Left lung (tissue), 10 donors: ENCODE measurements around the gene MYO18A. TPM values are rescaled to one million over a fixed set of nuclear protein-coding genes. Genes with fewer than 3 reads are reported as not detected.

Experiments
- ATAC-seq: fragments of 200-7000 bp; cut with Tn5 transposase; one replicate; pipeline ENCODE4 v1.9.1; 2020; ENCODE audit warnings: moderate library complexity
- DNase-seq, 4 donors: peaks; one replicate each; pipeline ENCODE4 v3.0.0-alpha.2; 2013 to 2020
- H3K27ac ChIP-seq, 2 donors: fragments of 200-600 bp; sonication (generic) in 1 of 2; one replicate each; pipeline versions ENCODE4 v1.5.0 to v1.8.0; 2020 to 2021
- H3K27me3 ChIP-seq, 2 donors: fragments of 200-600 bp; sonication (generic) in 1 of 2; one replicate each; pipeline versions ENCODE4 v1.5.0 to v1.8.0; 2020 to 2021
- H3K36me3 ChIP-seq, 2 donors: fragments of 200-600 bp; sonication (generic) in 1 of 2; one replicate each; pipeline versions ENCODE4 v1.5.0 to v1.8.0; 2020 to 2021
- H3K4me1 ChIP-seq, 2 donors: fragments of 200-600 bp; one replicate each; pipeline ENCODE4 v1.8.0; 2021
- H3K4me3 ChIP-seq, 2 donors: fragments of 200-600 bp; sonication (generic) in 1 of 2; one replicate each; pipeline versions ENCODE4 v1.5.0 to v1.8.0; 2020 to 2021; ENCODE audit warnings: mild to moderate bottlenecking in 1 of 2
- H3K9me3 ChIP-seq, 2 donors: fragments of 200-600 bp; sonication (generic) in 1 of 2; one replicate each; pipeline versions ENCODE4 v1.5.0 to v1.8.0; 2020 to 2021
- CTCF ChIP-seq, 2 donors: fragments of 200-600 bp; sonication (generic) in 1 of 2; IDR thresholded peaks; one replicate each; pipeline versions ENCODE4 v1.5.0 to v1.8.0; 2021; ENCODE audit warnings: antibody characterized with exemption in 2 of 2
- intact Hi-C, 2 donors: fragments of 100-400 bp; cut with DNase I; formaldehyde crosslinking; loops; one replicate each; pipeline versions ENCODE4 v1.11.2 to v1.14.2; 2022
- polyA plus RNA-seq, 6 donors: library from polyadenylated mRNA; unstranded; fragments of 120-200 nt; gene quantifications; one replicate each; pipeline ENCODE4 v1.2.1, GENCODE V29; 2013; ENCODE audit not compliant: insufficient read length in 6 of 6
- total RNA-seq, 2 donors: library from RNA; stranded (reverse); fragmentation: NEBNext Ultra II Directional; extraction: Animal tissue kit (Norgen Biotek cat#: 25700); gene quantifications; one replicate each; pipeline ENCODE4 v1.2.1, GENCODE V29; 2021
- donor health status: DM: no; HTN: yes; CAD: no.
- donor health status: DM: no; HTN: no; CAD: no.

The MYO18A gene
- total and polyA plus RNA-seq, 8 donors: 37.0 to 58.3 (median 40.4) TPM

- Histone ChIP-seq H3K27ac (peak overlapping the region in 1 of 2 donors; percentile 71), H3K27me3 (no peaks in the 10 kb centered on the region), H3K9me3 (no peaks in the 10 kb centered on the region), H3K4me3 (no peak overlapping the region), H3K36me3 (peaks cover 0 to 17% of the 10 kb centered on the region in 2 donors), H3K4me1 (peaks cover 0 to 43% of the 10 kb centered on the region in 2 donors)
- intact Hi-C loops: loop anchor here in 1 of 2 donors (10.0 kb wide), 1 partner anchor 98 kb away; no protein-coding TSS in a partner anchor
- DNase-seq (peak in 1 of 4 donors; percentile 67), ATAC-seq (no peak)
- no peak for TF ChIP-seq CTCF (IDR thresholded peaks at IDR 0.05)
Measured at GRCh38 chr17:29126268-29126930, 53.8 kb downstream of the MYO18A start.

GRCh38 chr17:29125651-29126050 is 54.5 kb downstream of the MYO18A start:
- intact Hi-C loops: loop anchor here in 1 of 2 donors (10.0 kb wide), 1 partner anchor 99 kb away; no protein-coding TSS in a partner anchor
- Histone ChIP-seq H3K27me3 (no peaks in the 10 kb centered on the region), H3K36me3 (peaks cover 0 to 24% of the 10 kb centered on the region in 2 donors), H3K4me1 (peaks cover 0 to 39% of the 10 kb centered on the region in 2 donors), H3K27ac (peak overlapping the region; percentile 30 to 71), H3K4me3 (no peak overlapping the region), H3K9me3 (no peaks in the 10 kb centered on the region)
- TF ChIP-seq CTCF (IDR thresholded peaks at IDR 0.05): no peak
- no peak for ATAC-seq
- peak in 1 of 4 donors; percentile 30 for DNase-seq

- peak; percentile 81 for ATAC-seq
- Histone ChIP-seq H3K9me3 (no peaks in the 10 kb centered on the region), H3K36me3 (peaks cover 0 to 32% of the 10 kb centered on the region in 2 donors), H3K27me3 (no peaks in the 10 kb centered on the region), H3K27ac (peak overlapping the region; percentile 30 to 71), H3K4me3 (no peak overlapping the region), H3K4me1 (peaks cover 0 to 39% of the 10 kb centered on the region in 2 donors)
- peak in 2 of 4 donors; percentile 89 to 90 for DNase-seq
- intact Hi-C loops: loop anchor here in 1 of 2 donors (10.0 kb wide), 1 partner anchor 100 kb away; no protein-coding TSS in a partner anchor
- no peak for TF ChIP-seq CTCF (IDR thresholded peaks at IDR 0.05)
Measured at GRCh38 chr17:29124925-29125273, 55.3 kb downstream of the MYO18A start.

GRCh38 chr17:29124135-29124924 is 55.9 kb downstream of the MYO18A start:
- H3K4me3 ChIP-seq: no peak overlapping the region
- peaks cover 0 to 39% of the 10 kb centered on the region in 2 donors for H3K4me1 ChIP-seq
- DNase-seq (peak in 3 of 4 donors; percentile 44 to 74 (median 44)), ATAC-seq (peak; percentile 87)
- peak overlapping the region; percentile 30 to 71 for H3K27ac ChIP-seq
- H3K36me3 ChIP-seq: peaks cover 0 to 37% of the 10 kb centered on the region in 2 donors
- intact Hi-C loops: loop anchor here in 1 of 2 donors (10.0 kb wide), 1 partner anchor 100 kb away; no protein-coding TSS in a partner anchor
- H3K9me3 ChIP-seq: no peaks in the 10 kb centered on the region
- H3K27me3 ChIP-seq: no peaks in the 10 kb centered on the region
- TF ChIP-seq CTCF (IDR thresholded peaks at IDR 0.05): peak; percentile 48 to 55

- no peak for TF ChIP-seq CTCF (IDR thresholded peaks at IDR 0.05)
- peak in 1 of 4 donors; percentile 52 for DNase-seq
- no peaks in the 10 kb centered on the region for H3K27me3 ChIP-seq
- no peak overlapping the region for H3K4me3 ChIP-seq
- peaks cover 0 to 49% of the 10 kb centered on the region in 2 donors for H3K36me3 ChIP-seq
- no peaks in the 10 kb centered on the region for H3K9me3 ChIP-seq
- no peak overlapping the region for H3K27ac ChIP-seq
- intact Hi-C loops: loop anchor here in 1 of 2 donors (10.0 kb wide), 1 partner anchor 102 kb away; no protein-coding TSS in a partner anchor
- H3K4me1 ChIP-seq: peaks cover 0 to 39% of the 10 kb centered on the region in 2 donors
- no peak for ATAC-seq
Measured at GRCh38 chr17:29123111-29123510, 57.1 kb downstream of the MYO18A start.
